Thoracic aorta (tissue), 2 donors: ENCODE data around the gene REEP6. TPM values are rescaled to one million over a fixed set of nuclear protein-coding genes. Genes with fewer than 3 reads are reported as not detected.
"Not testable (repeated sequence)": the region's sequence is repeated elsewhere in the genome, so short reads cannot be mapped to it uniquely, and the experiment has no call there.

Experiments
- ATAC-seq: fragments of 150-250 bp; one replicate; pipeline ENCODE4 v1.8.0; 2017; ENCODE audit warnings: low read depth; ENCODE audit not compliant: insufficient number of reproducible peaks, low FRiP score
- DNase-seq: peaks from one replicate; pipeline ENCODE4 v3.0.0-alpha.2; 2020; ENCODE audit warnings: low spot score
- H3K27ac ChIP-seq, 2 donors: fragments of 200-600 bp; sonication (generic); 1 replicate in 1 of 2; 2 replicates in 1 of 2; pipeline ENCODE4 v1.5.1; 2016; ENCODE audit warnings: mild to moderate bottlenecking in 2 of 2, moderate library complexity in 2 of 2
- H3K27me3 ChIP-seq: fragments of 200-600 bp; sonication (generic); replicated peaks from 2 replicates; pipeline ENCODE4 v1.6.0; 2016; ENCODE audit warnings: mild to moderate bottlenecking; ENCODE audit not compliant: insufficient read depth
- H3K36me3 ChIP-seq: fragments of 200-600 bp; sonication (generic); one replicate; pipeline ENCODE4 v1.5.1; 2016
- H3K4me1 ChIP-seq, 2 donors: fragments of 200-600 bp; sonication (generic); 1 replicate in 1 of 2; 2 replicates in 1 of 2; pipeline versions ENCODE4 v1.5.1 to v1.6.0; 2016; ENCODE audit warnings: low read depth in 2 of 2, mild to moderate bottlenecking in 1 of 2; ENCODE audit not compliant: control insufficient read depth in 1 of 2
- H3K4me3 ChIP-seq: fragments of 200-600 bp; sonication (generic); 2 replicates; pipeline ENCODE4 v1.5.1; 2016; ENCODE audit warnings: mild to moderate bottlenecking
- H3K9me3 ChIP-seq: fragments of 200-600 bp; sonication (generic); 2 replicates; pipeline ENCODE4 v1.5.1; 2016
- CTCF ChIP-seq: fragments of 200-600 bp; sonication (generic); IDR thresholded peaks from one replicate; pipeline ENCODE4 v1.5.1; 2019; ENCODE audit warnings: antibody characterized with exemption
- total RNA-seq, 2 donors: library from RNA; depleted of rRNA; stranded (reverse); fragments of >200 nt; gene quantifications; one replicate each; pipeline versions ENCODE4 v1.1.0 to v1.2.3, GENCODE V29; 2016

The REEP6 gene
- total RNA-seq, 2 donors from 2014 or later = 0.35 to 1.6 TPM

GRCh38 chr19:1538978-1539377, 48.0 kb downstream of the REEP6 start:
- TF ChIP-seq CTCF = no peak
- Histone ChIP-seq H3K9me3 (no peaks in the 10 kb centered on the region), H3K4me3 (no peak overlapping the region), H3K4me1 (peaks cover 5 to 15% of the 10 kb centered on the region in 2 donors), H3K27me3 (no peaks in the 10 kb centered on the region), H3K27ac (no peak overlapping the region), H3K36me3 (no peaks in the 10 kb centered on the region)
- no peak for DNase-seq
- no peak for ATAC-seq

GRCh38 chr19:1539749-1540148, 48.8 kb downstream of the REEP6 start:
- DNase-seq, H3K27ac ChIP-seq, ATAC-seq, H3K4me3 ChIP-seq, H3K36me3 ChIP-seq, H3K27me3 ChIP-seq, H3K9me3 ChIP-seq: not testable (repeated sequence)
- peaks cover 5 to 15% of the 10 kb centered on the region in 2 donors for H3K4me1 ChIP-seq

GRCh38 chr19:1540365-1540925, 49.5 kb downstream of the REEP6 start:
- ATAC-seq = no peak
- no peaks in the 10 kb centered on the region for H3K36me3 ChIP-seq
- no peaks in the 10 kb centered on the region for H3K27me3 ChIP-seq
- H3K9me3 ChIP-seq = no peaks in the 10 kb centered on the region
- no peak for TF ChIP-seq CTCF
- no peak overlapping the region for H3K4me3 ChIP-seq
- no peak for DNase-seq
- peaks cover 5 to 15% of the 10 kb centered on the region in 2 donors for H3K4me1 ChIP-seq
- H3K27ac ChIP-seq = no peak overlapping the region

Other genes with a start within 250 kb of the REEP6 start
- 10 to 100 TPM; 40.4 to 45.1 TPM for gene ATP5F1D, start 249.4 kb upstream of the REEP6 start, total RNA-seq
- gene MIDN, start 242.6 kb upstream of the REEP6 start, total RNA-seq = 100 to 1,000 TPM in 1 of 2 donors, 10 to 100 TPM in 1; 80.1 to 124 TPM
- gene CIRBP, start 221.8 kb upstream of the REEP6 start, total RNA-seq = 100 to 1,000 TPM; 492 to 644 TPM
- 10 to 100 TPM; 18.8 to 40.8 TPM for gene FAM174C, start 215.7 kb upstream of the REEP6 start, total RNA-seq
- gene EFNA2, start 205.3 kb upstream of the REEP6 start, total RNA-seq = not detected
- gene NDUFS7, start 107.3 kb upstream of the REEP6 start, total RNA-seq = 100 to 1,000 TPM in 1 of 2 donors, 10 to 100 TPM in 1; 83.3 to 110 TPM
- 10 to 100 TPM; 27.6 to 55.1 TPM for gene GAMT, start 89.6 kb upstream of the REEP6 start, total RNA-seq
- gene DAZAP1, start 83.6 kb upstream of the REEP6 start, total RNA-seq = 10 to 100 TPM; 34.9 to 76.9 TPM
- 1,000 to 10,000 TPM; 1,512 to 2,119 TPM for gene RPS15, start 52.8 kb upstream of the REEP6 start, total RNA-seq
- gene APC2, start 41.1 kb upstream of the REEP6 start, total RNA-seq = under 1 TPM; 0.41 to 0.78 TPM
- 10 to 100 TPM; 28.6 to 54.6 TPM for gene C19orf25, start 12.0 kb upstream of the REEP6 start, total RNA-seq
- under 1 TPM; 0.56 to 0.68 TPM for gene PCSK4, start 831 bp upstream of the REEP6 start, total RNA-seq
- 10 to 100 TPM; 22.2 to 36.2 TPM for gene ADAMTSL5, start 21.8 kb downstream of the REEP6 start, total RNA-seq
- gene PLK5, start 32.9 kb downstream of the REEP6 start, total RNA-seq = not detected
- 10 to 100 TPM; 23.4 to 26.4 TPM for gene MEX3D, start 77.1 kb downstream of the REEP6 start, total RNA-seq
- 100 to 1,000 TPM in 1 of 2 donors, 10 to 100 TPM in 1; 97.8 to 102 TPM for gene MBD3, start 101.7 kb downstream of the REEP6 start, total RNA-seq
- 10 to 100 TPM; 32.7 to 51.9 TPM for gene UQCR11, start 114.3 kb downstream of the REEP6 start, total RNA-seq
- gene TCF3, start 161.4 kb downstream of the REEP6 start, total RNA-seq = 10 to 100 TPM; 46.0 to 52.5 TPM